Mononuclear cell (primary cell): ENCODE results near the gene DOLPP1. TPM values are rescaled to one million over a fixed set of nuclear protein-coding genes. Genes with fewer than 3 reads are reported as not detected.

Experiments used
- H3K27me3 ChIP-seq: 2 replicates; pipeline ENCODE4 v1.6.0; 2011; ENCODE audit warnings: low read length, control low read depth; ENCODE audit not compliant: insufficient read depth
- H3K4me1 ChIP-seq: 2 replicates; pipeline ENCODE4 v1.5.1; 2011; ENCODE audit warnings: mild to moderate bottlenecking, low read length, control low read depth; ENCODE audit not compliant: insufficient read depth
- H3K4me3 ChIP-seq: 2 replicates; pipeline ENCODE4 v1.5.1; 2011; ENCODE audit warnings: mild to moderate bottlenecking, low read length, moderate library complexity
- H3K9me3 ChIP-seq: 2 replicates; pipeline ENCODE4 v1.5.1; 2011; ENCODE audit warnings: low read depth, mild to moderate bottlenecking, control low read depth, low read length
- total RNA-seq: library from RNA; depleted of rRNA; stranded (reverse); fragments of >200 nt; gene quantifications from one replicate; pipeline ENCODE4 v1.2.3, GENCODE V29; 2012

Gene DOLPP1
- total RNA-seq, 1 donor: 1.9 TPM

GRCh38 chr9:129073404-129073803 is 7.5 kb upstream of the DOLPP1 start:
- Histone ChIP-seq H3K9me3 (no peaks in the 10 kb centered on the region), H3K4me3 (no peak overlapping the region), H3K4me1 (peaks cover 23% of the 10 kb centered on the region), H3K27me3 (no peaks in the 10 kb centered on the region)

- H3K27me3 ChIP-seq: no peaks in the 10 kb centered on the region
- H3K4me1 ChIP-seq: peaks cover 16% of the 10 kb centered on the region
- no peaks in the 10 kb centered on the region for H3K9me3 ChIP-seq
- no peak overlapping the region for H3K4me3 ChIP-seq
These were observed 6.8 kb upstream of the DOLPP1 start for GRCh38 chr9:129074106-129074505.

GRCh38 chr9:129075996-129076639 is 4.8 kb upstream of the DOLPP1 start:
- H3K27me3 ChIP-seq: no peaks in the 10 kb centered on the region
- peaks cover 7% of the 10 kb centered on the region for H3K4me1 ChIP-seq
- H3K4me3 ChIP-seq: no peak overlapping the region
- H3K9me3 ChIP-seq: no peaks in the 10 kb centered on the region

- Histone ChIP-seq H3K27me3 (no peaks in the 10 kb centered on the region), H3K4me3 (no peak overlapping the region), H3K4me1 (peaks cover 10% of the 10 kb centered on the region), H3K9me3 (no peaks in the 10 kb centered on the region)
These were observed 4.3 kb upstream of the DOLPP1 start for GRCh38 chr9:129076640-129077037.

- Histone ChIP-seq H3K27me3 (no peaks in the 10 kb centered on the region), H3K4me3 (no peak overlapping the region), H3K4me1 (peaks cover 16% of the 10 kb centered on the region), H3K9me3 (no peaks in the 10 kb centered on the region)
These were observed 3.7 kb upstream of the DOLPP1 start for GRCh38 chr9:129077236-129077635.

GRCh38 chr9:129078691-129079503 is 2.0 kb upstream of the DOLPP1 start:
- H3K4me1 ChIP-seq: peaks cover 22% of the 10 kb centered on the region
- no peaks in the 10 kb centered on the region for H3K9me3 ChIP-seq
- no peaks in the 10 kb centered on the region for H3K27me3 ChIP-seq
- no peak overlapping the region for H3K4me3 ChIP-seq

GRCh38 chr9:129079829-129080228 is 1.1 kb upstream of the DOLPP1 start:
- Histone ChIP-seq H3K9me3 (no peaks in the 10 kb centered on the region), H3K4me1 (peaks cover 22% of the 10 kb centered on the region), H3K27me3 (no peaks in the 10 kb centered on the region), H3K4me3 (no peak overlapping the region)

- Histone ChIP-seq H3K9me3 (no peaks in the 10 kb centered on the region), H3K4me1 (peaks cover 22% of the 10 kb centered on the region), H3K4me3 (peak overlapping the region; percentile 66), H3K27me3 (no peaks in the 10 kb centered on the region)
These were observed 662 bp upstream of the DOLPP1 start for GRCh38 chr9:129080298-129080600.

- no peaks in the 10 kb centered on the region for H3K9me3 ChIP-seq
- H3K4me1 ChIP-seq: peaks cover 22% of the 10 kb centered on the region
- H3K4me3 ChIP-seq: peak overlapping the region; percentile 62
- no peaks in the 10 kb centered on the region for H3K27me3 ChIP-seq
These were observed 535 bp downstream of the DOLPP1 start for GRCh38 chr9:129081388-129081904.

- H3K27me3 ChIP-seq: no peaks in the 10 kb centered on the region
- no peaks in the 10 kb centered on the region for H3K9me3 ChIP-seq
- H3K4me1 ChIP-seq: peaks cover 22% of the 10 kb centered on the region
- no peak overlapping the region for H3K4me3 ChIP-seq
These were observed 3.2 kb downstream of the DOLPP1 start for GRCh38 chr9:129084087-129084486.

GRCh38 chr9:129089246-129089645 is 8.3 kb downstream of the DOLPP1 start:
- Histone ChIP-seq H3K27me3 (no peaks in the 10 kb centered on the region), H3K4me1 (no peaks in the 10 kb centered on the region), H3K9me3 (no peaks in the 10 kb centered on the region), H3K4me3 (no peak overlapping the region)

- Histone ChIP-seq H3K9me3 (no peaks in the 10 kb centered on the region), H3K4me1 (no peaks in the 10 kb centered on the region), H3K27me3 (no peaks in the 10 kb centered on the region), H3K4me3 (no peak overlapping the region)
These were observed 12.9 kb downstream of the DOLPP1 start for GRCh38 chr9:129093602-129094386.

GRCh38 chr9:129094387-129095169 is 13.7 kb downstream of the DOLPP1 start:
- no peaks in the 10 kb centered on the region for H3K27me3 ChIP-seq
- no peaks in the 10 kb centered on the region for H3K9me3 ChIP-seq
- no peak overlapping the region for H3K4me3 ChIP-seq
- H3K4me1 ChIP-seq: no peaks in the 10 kb centered on the region

GRCh38 chr9:129095170-129095667 is 14.3 kb downstream of the DOLPP1 start:
- H3K4me1 ChIP-seq: no peaks in the 10 kb centered on the region
- H3K27me3 ChIP-seq: no peaks in the 10 kb centered on the region
- H3K9me3 ChIP-seq: no peaks in the 10 kb centered on the region
- H3K4me3 ChIP-seq: no peak overlapping the region
